ENCODE measurements around the gene MRPL40. TPM values are rescaled to one million over a fixed set of nuclear protein-coding genes. Genes with fewer than 3 reads are reported as not detected.

MRPL40 gene
- total RNA-seq, 1 donor from 2014 or later = 30.4 TPM

DNA sequence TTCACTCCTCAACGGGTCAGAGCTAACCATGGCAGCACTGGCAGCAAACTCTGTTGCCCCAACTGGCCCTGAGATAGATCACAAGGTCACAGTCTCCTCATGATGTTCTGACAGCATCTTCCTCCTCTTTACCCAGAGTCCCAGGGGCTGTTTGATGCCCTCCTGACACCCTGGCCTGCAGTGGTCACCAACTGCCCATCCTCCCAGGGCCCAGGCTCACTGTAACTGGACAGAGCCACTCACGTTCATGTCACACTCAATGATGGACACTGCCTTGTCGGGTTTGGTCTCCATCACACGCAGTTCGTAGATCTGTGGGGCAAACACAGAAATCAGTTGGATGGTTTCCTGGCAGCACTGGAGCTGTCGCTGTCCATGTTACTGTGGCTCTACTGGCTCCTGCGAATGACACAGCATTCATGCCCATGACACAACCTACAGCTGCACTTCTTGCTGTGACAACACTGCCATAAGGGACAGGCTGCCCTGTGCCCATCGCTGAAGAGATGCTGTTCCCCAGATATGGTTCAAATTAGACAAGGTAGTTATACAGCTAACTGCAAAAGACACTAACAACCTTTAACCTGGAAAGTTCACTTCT, 25.6 kb downstream of the MRPL40 start:
- H3K4me1 Mint-ChIP-seq = no peaks in the 10 kb centered on the region
- no peaks in the 10 kb centered on the region for H3K27me3 Mint-ChIP-seq (ENCODE audit: low read depth)
- H3K27ac Mint-ChIP-seq (ENCODE audit: unreplicated experiment) = no peak overlapping the region
- peaks cover 9% of the 10 kb centered on the region for H3K36me3 Mint-ChIP-seq (ENCODE audit: low read depth)
- no peak for DNase-seq (ENCODE audit: low read depth, low spot score)
- no peaks in the 10 kb centered on the region for H3K9me3 Mint-ChIP-seq
- H3K4me3 Mint-ChIP-seq = no peak overlapping the region
- TF ChIP-seq, protein P1, sequence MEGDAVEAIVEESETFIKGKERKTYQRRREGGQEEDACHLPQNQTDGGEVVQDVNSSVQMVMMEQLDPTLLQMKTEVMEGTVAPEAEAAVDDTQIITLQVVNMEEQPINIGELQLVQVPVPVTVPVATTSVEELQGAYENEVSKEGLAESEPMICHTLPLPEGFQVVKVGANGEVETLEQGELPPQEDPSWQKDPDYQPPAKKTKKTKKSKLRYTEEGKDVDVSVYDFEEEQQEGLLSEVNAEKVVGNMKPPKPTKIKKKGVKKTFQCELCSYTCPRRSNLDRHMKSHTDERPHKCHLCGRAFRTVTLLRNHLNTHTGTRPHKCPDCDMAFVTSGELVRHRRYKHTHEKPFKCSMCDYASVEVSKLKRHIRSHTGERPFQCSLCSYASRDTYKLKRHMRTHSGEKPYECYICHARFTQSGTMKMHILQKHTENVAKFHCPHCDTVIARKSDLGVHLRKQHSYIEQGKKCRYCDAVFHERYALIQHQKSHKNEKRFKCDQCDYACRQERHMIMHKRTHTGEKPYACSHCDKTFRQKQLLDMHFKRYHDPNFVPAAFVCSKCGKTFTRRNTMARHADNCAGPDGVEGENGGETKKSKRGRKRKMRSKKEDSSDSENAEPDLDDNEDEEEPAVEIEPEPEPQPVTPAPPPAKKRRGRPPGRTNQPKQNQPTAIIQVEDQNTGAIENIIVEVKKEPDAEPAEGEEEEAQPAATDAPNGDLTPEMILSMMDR (conservative IDR thresholded peaks at IDR 0.05) = no peak

DNA sequence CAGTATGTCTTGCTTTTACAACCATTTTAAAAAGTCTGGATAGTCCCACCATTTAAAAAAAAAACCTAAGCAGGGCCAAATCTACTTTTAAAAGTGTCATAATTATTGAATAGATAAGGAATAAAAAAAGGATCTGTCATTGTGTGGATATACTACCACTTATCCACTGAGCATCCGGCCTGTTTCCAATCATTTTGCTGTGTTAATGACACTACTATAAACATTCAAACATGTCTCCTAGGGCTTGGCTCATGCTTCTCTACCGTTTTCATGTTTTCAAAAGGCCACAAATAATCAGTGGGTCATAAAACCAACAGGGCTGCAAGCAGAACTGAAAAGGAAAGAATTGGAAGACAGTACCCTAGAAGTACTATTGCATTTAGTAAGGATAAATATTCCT, 27.7 kb downstream of the MRPL40 start:
- H3K4me3 Mint-ChIP-seq = no peak overlapping the region
- TF ChIP-seq, protein P1 (conservative IDR thresholded peaks at IDR 0.05) = no peak
- no peak overlapping the region for H3K27ac Mint-ChIP-seq (ENCODE audit: unreplicated experiment)
- H3K27me3 Mint-ChIP-seq (ENCODE audit: low read depth) = no peaks in the 10 kb centered on the region
- H3K9me3 Mint-ChIP-seq = no peaks in the 10 kb centered on the region
- DNase-seq (ENCODE audit: low read depth, low spot score) = no peak
- peaks cover 6% of the 10 kb centered on the region for H3K36me3 Mint-ChIP-seq (ENCODE audit: low read depth)
- no peaks in the 10 kb centered on the region for H3K4me1 Mint-ChIP-seq

DNA sequence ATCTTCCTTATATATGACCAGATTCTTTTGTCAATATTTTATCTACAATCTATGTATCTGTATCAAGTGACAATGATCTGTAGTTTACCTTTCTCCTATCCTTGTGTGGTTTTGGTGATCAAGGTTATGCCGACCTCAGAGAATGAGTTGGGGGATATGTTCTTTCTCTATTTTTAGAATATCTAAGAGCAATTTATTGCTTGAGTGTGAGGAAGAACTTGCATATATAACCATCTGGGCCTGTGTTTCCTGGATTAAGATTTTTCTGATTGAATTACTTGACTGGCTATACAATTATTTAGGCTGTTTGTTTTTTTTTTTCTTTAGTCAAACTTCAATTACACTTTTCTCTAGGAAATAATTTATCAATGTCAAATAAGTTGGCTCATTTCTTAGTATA, 29.2 kb downstream of the MRPL40 start:
- no peak for DNase-seq (ENCODE audit: low read depth, low spot score)
- Mint-ChIP-seq H3K4me1 (no peaks in the 10 kb centered on the region), H3K4me3 (no peak overlapping the region), H3K27ac (ENCODE audit: unreplicated experiment) (no peak overlapping the region), H3K27me3 (ENCODE audit: low read depth) (no peaks in the 10 kb centered on the region), H3K36me3 (ENCODE audit: low read depth) (peaks cover 6% of the 10 kb centered on the region), H3K9me3 (no peaks in the 10 kb centered on the region)
- TF ChIP-seq, protein P1 (conservative IDR thresholded peaks at IDR 0.05) = no peak

DNA sequence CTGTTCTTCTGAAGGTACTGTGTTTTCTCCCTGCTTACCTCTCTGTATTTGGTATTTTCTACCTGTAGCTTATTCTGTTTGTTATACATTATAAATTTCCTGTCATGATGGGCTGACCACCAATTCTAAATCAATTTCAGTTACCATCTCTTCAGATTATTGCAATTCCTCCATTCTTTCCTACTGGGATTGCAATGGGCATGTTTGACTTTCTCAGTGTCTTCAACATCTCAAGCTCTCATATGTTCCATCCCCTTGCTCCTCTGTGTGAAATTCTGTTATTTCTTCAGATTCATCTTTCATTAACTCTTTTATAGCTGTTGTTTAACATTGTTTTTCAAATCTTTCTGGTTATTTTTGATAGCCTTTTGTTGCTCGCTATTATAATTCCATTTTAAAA, 30.7 kb downstream of the MRPL40 start:
- TF ChIP-seq, protein P1 (conservative IDR thresholded peaks at IDR 0.05) = no peak
- no peaks in the 10 kb centered on the region for H3K4me1 Mint-ChIP-seq
- no peak overlapping the region for H3K27ac Mint-ChIP-seq (ENCODE audit: unreplicated experiment)
- H3K36me3 Mint-ChIP-seq (ENCODE audit: low read depth) = peaks cover 6% of the 10 kb centered on the region
- no peak overlapping the region for H3K4me3 Mint-ChIP-seq
- no peaks in the 10 kb centered on the region for H3K27me3 Mint-ChIP-seq (ENCODE audit: low read depth)
- DNase-seq (ENCODE audit: low read depth, low spot score) = no peak
- no peaks in the 10 kb centered on the region for H3K9me3 Mint-ChIP-seq

DNA sequence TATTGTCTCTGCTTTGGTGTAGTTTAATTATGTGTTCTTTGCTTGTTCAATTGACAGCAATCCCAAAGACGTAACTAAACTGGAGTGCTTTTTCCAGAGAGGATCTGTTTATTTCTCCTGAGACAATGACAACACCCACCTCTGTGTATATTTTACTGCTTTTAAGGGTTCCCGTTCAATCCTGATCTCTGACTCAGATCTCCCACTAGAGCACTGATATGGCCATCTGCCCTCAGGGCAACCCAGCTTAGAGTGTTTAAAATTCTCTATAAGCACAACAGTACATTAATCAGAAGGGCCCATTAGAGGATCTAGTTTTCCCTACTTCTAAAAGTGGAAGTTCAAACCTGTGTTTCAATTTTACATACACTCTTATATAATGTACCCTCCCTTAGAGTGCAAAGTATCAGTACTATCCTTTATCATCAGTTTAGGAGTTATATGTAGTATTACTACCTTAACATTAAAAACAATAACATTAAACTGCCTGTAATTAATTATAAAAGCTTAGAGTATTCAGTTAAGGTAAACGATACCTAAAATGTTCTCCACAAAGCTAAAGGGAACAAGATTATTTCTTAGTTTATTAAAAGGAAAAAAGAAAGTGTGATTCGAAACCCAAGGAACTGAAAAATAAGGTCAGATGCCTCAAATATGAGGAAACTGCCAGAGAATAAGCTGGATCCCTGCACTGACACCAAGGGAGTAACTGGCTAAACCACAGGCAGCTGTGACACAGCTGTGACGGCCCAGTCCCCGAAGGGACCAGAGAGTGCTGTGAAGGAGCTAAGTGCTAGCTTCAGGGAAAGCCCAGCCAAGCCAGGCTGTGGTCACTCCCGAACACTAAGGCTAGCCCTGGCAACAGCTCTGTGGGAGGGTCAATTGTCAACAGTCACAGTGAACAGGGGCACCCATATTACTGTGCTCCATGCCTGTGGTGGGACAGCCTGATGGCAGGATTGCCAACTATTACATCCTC, 31.4 kb downstream of the MRPL40 start:
- Mint-ChIP-seq H3K4me1 (no peaks in the 10 kb centered on the region), H3K27me3 (ENCODE audit: low read depth) (no peaks in the 10 kb centered on the region), H3K27ac (ENCODE audit: unreplicated experiment) (no peak overlapping the region), H3K9me3 (no peaks in the 10 kb centered on the region), H3K36me3 (ENCODE audit: low read depth) (peaks cover 6% of the 10 kb centered on the region), H3K4me3 (no peak overlapping the region)
- DNase-seq (ENCODE audit: low read depth, low spot score) = no peak
- TF ChIP-seq, protein P1 (conservative IDR thresholded peaks at IDR 0.05) = no peak

Measured in neural crest cell (in vitro differentiated cells).